Lower leg skin (tissue), 3 donors: ENCODE measurements around the gene ZNF584.

Experiments
- CTCF ChIP-seq, 3 donors: fragments of 450-650 bp; IDR thresholded peaks; one replicate each; pipeline ENCODE4 v1.5.1; 2016; ENCODE audit warnings: antibody characterized with exemption in 3 of 3, mild to moderate bottlenecking in 3 of 3, moderate library complexity in 2 of 3
- POLR2A ChIP-seq, 2 donors: fragments of 450-650 bp; IDR thresholded peaks; one replicate each; pipeline ENCODE4 v1.6.1; 2016 to 2017; ENCODE audit warnings: antibody characterized with exemption in 2 of 2, mild to moderate bottlenecking in 1 of 2, moderate library complexity in 1 of 2

GRCh38 chr19:58400316-58400915 lies 8.0 kb upstream of the ZNF584 start:
- no peak for TF ChIP-seq CTCF (IDR thresholded peaks at IDR 0.05)
- no peak for TF ChIP-seq POLR2A (IDR thresholded peaks at IDR 0.05)
